HG02938 (cell line): ENCODE data around the gene ASCL2.

Experiments
- ATAC-seq: cut with Tn5 transposase; IDR thresholded peaks from one replicate; pipeline ENCODE4 v1.9.1; 2021; ENCODE audit warnings: mild to moderate bottlenecking, moderate library complexity; ENCODE audit not compliant: unreplicated experiment

Gene ASCL2, protein sequence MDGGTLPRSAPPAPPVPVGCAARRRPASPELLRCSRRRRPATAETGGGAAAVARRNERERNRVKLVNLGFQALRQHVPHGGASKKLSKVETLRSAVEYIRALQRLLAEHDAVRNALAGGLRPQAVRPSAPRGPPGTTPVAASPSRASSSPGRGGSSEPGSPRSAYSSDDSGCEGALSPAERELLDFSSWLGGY

DNA sequence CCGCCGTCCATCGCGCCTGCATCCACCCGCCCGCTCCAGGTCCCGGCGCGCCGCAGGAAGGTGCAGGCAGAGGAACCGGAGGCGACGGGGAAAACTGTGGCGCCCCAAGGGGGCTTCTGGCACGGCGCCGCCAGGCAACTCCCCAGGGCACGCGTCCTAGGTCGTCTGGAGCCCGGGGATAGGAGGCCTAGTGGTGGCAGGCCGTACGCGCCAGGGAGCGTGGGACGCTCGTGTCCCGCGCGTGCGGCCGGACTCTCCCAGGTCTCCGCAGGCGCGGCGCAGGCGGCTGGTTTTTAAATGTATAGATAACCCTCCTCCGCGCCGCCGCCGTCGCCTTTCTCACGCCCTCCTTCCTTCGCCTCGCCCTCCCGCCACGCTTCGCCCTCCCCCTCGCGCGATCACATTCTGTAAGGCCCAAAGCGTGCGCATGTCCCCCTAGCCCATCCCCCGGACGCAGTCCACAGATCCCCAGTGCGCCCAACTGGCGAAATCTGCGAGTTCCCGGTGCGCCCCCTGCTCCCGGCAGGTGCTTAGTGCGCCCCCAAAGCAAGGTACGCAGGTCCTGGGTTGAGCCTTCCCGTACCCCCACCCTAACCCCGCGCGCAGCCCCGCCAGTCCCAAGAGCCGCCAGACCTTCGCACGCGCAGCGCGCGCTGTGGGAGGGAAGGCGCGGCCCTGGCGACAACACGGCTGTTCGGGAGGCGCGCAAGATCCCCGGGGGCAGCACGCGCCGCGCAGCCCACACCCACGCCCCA is at the start of gene ASCL2:
TSS of gene ASCL2 (minus strand) at position 267 of the 755 bp plus-strand sequence. CDS start at position 11, 256 bp downstream.
- no peak for ATAC-seq

DNA sequence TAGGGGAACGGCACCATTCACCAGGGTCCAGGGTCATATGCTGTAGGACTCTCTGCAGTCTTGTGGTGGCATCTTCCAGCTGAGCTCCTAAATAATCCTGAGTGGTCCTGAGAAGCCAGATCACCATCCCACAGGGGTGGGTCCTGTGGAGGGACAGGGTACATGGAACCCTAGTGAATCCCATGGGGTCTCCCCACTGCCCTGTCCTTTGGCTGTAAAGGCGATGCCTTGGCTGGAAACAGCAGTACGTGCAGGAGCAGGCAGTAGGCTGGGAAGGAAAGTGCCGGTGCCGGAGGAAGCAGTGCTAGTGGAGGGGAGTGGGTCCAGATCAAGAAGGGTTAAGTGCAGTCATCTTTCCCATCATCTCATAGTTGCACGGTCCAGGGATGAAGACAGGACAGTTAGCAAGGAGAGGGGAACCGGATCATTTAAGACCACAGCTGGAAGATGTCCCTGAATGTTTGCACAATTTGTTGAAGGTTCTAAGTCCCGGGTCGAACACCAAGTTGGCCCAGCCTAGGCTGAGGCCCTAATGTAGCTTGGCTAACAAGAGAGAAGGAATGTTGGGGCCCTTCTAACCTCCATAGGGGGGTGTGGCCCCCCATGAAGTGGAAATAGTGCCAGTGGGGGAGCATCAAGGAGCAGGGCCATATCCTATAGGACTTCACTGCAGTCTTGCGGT is 49.5 kb upstream of the ASCL2 start:
- no peak for ATAC-seq

DNA sequence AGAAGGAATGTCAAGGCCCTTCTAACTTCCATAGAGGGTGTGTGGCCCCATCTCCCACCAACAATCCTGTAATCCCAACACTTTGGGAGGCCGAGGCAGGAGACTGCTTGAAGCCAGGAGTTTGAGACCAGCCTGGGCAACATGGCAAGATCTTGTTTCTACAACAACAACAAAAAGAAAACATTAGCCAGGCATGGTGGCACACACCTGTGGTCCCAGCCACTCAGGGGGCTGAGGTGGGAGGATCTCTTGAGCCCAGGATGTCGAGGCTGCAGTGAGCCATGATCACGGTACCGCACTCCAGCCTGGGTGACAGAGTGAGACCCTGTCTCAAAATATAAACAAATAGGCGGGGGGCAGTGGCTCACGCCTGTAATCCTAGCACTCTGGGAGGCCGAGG is 48.3 kb upstream of the ASCL2 start:
- no peak for ATAC-seq

DNA sequence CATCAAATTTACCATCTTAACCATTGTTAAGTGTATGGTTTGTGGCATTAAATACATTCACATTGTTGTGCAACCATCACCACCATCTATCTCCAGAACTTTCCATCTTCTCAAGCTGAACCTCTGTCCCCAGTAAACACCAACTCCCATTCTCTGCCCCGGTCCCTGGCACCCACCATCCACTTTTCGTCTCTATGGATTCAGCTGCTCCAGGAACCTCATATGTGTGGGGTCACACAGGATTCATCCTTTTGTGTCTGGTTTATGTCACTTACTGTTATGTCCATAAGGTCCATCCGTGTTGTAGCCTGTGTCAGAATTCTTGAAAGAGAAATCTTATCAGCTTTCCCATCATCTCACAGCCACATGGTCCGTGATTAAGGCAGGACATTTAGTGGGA is 47.7 kb upstream of the ASCL2 start:
- no peak for ATAC-seq

DNA sequence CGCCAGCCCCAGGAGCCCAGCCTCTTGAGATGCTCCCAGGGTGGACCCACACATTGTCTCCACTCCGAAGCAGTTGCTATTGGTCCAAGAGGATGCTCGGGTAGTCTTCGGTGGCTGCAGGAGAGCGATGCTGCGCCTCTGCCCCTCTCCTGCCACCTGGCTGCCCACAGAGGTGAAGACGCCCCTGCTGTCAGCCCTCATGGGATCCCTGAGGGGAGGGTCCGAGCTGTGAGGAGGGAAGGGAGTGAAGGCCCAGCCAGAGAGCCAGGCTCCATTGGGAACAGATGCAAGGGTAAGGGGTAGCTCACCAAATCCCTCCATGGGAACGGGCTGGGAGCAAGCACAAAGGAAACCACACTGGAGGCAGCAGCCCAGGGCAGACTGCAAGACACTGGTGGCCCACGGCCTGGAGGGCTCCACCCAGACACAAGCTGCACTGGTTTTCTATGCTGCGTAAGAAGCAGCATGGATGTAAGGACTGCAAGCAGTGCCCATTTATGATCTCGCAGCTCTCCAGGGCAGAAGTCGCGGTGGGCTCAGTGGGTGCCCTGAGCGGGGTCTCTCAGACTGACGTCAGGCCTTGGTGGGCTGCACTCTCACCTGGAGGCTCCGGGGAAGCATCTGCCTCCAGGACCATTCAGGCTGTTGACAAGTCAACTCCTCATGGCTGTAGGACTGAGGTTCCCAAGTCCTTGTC is 47.1 kb upstream of the ASCL2 start:
- no peak for ATAC-seq

DNA sequence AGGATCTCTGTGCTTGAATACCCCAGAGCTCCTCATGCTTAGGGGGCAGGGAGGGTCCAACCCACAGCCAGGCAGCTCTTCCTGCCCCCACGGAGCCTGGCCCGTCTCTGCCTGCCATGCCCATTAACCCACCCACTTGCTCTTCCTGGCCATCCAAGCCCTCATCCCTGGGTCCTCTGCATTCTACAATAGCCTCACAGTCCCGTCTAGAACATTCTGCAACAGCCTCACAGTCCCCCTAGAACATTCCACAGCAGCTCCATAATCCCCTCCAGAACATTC is 46.5 kb upstream of the ASCL2 start:
- ATAC-seq = no peak

DNA sequence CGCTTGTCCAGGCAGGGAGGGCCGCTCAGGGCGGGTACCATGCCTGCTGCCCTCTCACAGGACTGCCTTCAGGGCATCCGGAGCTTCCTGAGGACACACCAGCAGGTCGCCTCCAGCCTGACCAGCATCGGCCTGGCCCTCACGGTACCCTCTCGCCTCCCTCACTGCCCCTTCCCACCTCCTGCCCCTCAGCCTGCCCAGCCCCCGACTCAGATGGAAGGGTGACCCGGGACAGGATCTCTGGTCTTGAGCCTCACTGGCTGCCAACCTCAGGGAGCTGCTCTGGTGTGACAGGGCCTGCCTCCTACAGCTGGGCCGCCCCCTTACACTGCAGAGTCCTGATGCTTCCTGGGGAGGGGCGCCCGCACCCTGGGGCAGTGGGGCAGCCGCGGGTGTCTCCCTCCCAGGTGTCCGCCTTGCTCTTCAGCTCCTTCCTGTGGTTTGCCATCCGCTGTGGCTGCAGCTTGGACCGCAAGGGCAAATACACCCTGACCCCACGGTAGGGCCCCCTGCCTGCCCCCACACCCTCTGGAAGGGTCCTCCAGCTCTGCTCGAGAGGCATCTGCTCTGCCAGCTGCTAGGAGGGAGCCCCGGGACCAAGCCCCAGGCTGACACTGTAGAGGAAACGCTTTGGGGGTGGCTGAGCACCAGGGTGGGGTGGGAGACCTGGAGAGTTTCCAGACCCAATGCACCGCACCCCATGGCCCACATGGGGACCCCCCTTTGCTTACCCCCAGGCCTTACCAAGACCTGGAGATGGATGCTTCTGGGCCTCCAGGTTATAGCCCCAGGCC is 46.0 kb upstream of the ASCL2 start:
- no peak for ATAC-seq

DNA sequence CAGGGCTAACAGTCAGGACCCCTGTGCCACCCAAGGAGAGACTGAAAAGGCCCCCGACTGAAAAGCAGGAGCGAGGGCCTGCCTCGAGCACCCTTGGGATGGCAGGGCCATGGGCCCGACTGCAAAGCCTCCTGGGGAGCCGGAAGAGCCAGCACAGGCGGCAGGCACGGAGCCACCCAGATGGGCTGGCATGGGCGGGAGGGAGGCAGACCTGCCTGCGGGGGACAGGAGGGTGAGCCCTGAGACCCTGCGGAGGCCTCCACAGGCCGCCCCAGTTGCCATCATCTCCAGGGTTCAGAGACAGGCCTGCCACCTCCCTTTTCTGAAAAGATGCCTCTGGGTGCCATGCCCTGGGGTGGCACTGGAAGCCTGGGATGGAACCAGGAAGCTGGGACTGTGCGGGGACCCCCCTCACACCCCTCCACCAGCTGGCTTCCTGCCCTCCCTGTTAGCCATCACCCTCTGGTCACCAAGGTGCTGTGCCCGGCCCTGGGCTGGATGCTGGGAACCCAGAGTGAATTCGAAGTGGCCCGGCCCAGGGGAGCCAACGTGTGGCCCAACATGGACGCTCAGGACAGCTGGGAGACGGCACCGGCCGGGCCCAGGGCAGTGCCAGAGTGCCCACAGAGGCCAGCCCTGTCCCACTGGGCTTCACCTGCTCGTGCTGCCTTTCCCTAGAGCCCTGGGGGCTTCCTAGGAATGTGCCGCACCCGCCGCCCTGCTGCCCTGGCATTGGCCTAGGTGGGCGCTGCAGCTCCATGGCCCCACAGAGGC is 45.2 kb upstream of the ASCL2 start:
- ATAC-seq = no peak

DNA sequence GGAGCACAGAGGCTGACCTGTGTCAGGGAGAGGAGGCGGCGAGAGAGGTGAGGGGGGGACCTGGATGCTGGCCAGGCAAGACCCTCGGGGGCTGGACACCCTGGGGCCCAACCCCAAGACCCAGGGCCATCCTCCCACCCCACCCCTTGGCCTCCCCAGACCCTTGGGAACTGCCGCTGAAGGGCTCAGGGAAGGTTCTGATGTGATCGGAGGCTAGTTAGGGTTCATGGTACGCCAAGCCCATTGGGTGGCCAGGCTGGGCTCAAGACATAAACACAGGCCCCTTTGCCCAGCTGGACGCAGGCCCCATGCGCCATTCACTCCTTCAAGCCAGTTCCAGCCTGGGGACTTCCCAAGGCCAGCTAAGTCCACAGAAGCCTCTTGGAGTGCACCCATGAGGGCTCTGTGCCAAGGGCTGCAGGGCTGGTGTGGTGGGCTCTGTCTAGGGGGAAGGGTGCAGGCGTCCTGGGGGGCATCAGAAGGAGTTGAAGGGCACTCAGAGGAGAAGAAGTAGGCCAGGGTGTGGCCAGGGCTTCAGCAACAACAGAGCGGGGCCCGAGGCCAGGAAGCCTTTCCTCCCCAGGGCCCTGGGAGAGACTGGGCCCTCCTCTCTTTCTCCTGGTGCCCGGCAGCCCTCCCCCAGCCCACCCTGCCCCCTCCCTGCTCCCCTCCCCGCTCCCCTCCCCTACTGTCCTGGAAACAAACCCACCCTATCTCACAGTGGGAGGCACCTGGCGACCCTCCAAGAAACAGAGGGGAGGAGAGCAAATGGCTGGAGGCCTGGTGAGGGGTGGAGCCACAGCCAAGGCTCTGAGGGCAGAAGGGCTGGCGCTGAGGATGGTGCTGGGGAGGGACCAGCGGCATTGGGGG is 44.4 kb upstream of the ASCL2 start:
- no peak for ATAC-seq

DNA sequence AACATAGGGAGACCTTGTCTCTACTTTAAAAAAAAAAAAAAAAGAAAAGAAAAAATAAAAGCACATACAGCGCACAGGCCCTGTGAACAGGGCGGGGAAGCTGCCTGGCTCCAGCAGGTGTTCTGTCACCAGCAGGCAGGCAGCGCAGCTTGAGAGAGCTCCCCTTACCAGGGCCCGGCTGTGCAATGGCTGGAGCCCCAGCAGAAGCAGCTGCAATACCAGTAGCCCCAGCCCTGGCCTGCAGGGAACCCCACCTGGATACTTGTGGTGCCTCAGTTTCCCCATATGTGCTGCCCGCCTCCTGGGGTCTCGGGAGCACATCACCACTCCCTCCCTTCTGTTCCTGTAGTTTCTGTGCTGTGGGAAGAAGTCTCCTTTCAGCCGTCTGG is 43.7 kb upstream of the ASCL2 start:
- no peak for ATAC-seq

DNA sequence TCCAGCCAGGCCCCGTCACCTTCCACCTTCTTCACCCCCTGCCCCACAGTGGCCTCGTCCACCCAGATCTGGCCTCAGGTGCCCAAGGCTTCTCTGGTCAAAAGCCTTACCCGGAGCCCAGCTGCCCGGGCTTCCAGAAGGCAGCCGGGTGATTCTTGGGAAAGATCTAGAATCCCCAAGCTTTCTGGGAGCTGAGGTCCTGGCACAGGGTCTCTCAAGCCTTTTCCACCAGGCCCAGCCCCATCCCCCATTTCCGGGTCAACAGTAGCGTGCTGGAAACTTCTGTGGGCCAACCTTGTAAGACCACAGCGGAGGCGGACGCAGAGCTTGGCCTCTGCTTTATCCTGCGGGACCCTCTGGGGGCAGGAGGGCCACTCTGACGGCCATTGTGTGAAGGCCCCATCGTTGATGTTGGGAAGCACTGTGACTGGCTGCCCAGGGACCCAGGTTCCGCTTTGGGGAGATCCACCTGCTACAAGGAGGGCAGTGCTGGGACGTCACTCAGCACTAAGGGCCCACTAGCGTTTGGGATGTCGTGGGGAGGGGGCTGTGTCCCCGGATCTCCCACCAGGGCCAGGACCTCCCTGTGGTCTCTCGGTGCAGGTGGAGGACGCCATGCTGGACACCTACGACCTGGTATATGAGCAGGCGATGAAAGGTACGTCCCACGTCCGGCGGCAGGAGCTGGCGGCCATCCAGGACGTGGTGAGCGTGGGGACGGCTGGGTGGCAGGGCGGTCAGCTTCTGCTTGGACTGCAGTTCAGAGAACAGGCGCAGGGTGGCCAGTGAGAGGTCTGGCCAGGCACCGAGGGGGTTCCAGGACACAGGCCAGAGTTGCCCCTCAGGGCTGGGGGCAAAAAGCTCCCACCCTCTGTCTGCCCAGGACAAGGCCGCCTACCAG is 42.9 kb upstream of the ASCL2 start:
- ATAC-seq = no peak

DNA sequence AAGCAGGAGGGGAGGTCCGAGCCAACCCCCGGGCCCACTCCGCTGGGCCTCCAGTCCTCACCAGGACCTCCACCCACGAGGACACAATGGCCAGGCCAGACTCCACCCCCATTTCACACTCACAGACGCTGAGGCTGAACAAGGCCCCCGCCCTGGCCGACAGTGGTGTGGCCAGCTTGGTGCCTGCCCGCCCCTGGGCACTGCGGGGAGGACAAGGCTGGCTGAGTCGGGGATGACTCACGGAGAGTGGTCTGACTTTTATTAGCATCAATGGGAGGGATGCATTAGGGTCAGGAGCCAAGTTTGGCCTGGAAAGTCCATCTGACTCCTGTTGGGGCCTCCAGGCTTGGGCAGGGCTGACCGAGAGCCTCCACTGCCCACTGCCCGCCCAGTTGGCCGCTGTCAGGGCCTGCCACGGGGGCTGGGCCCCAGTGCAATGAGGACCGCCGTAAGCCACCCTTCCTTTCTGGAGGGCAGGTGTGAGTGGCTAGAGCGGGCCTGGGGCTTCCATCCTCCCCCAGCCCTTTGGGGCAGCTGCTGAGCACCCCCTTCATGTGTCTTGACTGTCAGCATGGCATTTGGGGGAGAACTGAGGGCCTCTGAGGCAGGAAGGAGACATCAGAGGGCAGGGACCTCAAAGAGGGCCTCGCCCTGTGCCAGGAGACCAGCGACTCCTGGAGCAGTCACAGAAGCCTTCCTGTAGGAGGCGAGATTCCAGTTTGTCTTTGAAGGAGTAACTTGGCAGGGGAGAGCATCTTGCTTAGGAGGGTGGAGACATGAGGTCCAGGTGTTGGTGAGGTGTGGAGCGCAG is 42.0 kb upstream of the ASCL2 start:
- no peak for ATAC-seq

DNA sequence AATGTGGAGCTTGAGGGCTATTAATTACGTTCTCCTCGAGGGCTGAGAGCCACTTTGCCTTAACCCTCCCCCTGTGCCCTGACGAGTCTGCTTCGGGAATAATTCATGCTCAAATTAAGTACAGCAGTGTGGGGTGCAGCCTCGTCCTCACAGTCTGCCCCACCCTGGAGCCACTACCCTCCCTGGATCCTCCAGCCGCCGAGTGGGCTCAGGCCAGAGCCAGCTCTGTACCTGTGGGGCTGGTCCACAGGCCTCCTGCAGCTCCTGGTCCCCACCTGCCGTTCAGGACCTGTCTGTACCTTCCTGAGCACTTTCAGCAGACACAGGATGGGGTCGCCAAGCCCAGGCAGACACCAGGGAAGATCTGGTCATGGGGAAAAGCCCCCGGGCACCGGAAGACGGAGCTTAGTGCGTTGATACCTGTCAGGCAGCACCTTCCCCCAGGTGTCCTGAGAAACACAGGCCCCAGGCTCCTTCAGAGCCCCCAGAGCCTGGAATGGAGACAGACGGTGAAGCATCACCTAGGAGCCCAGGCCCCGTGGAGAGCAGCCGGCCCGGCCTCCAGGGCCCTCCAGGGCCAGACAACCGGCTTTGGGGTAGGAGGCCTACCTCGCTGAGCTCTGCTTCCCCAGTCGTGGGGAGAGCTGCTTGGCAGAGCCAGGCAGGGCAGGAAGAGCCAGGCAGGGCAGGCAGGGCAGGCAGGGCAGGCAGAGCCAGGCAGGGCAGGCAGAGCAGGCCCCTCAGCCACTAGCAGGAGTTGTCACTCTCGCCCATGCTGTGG is 41.2 kb upstream of the ASCL2 start:
- no peak for ATAC-seq

DNA sequence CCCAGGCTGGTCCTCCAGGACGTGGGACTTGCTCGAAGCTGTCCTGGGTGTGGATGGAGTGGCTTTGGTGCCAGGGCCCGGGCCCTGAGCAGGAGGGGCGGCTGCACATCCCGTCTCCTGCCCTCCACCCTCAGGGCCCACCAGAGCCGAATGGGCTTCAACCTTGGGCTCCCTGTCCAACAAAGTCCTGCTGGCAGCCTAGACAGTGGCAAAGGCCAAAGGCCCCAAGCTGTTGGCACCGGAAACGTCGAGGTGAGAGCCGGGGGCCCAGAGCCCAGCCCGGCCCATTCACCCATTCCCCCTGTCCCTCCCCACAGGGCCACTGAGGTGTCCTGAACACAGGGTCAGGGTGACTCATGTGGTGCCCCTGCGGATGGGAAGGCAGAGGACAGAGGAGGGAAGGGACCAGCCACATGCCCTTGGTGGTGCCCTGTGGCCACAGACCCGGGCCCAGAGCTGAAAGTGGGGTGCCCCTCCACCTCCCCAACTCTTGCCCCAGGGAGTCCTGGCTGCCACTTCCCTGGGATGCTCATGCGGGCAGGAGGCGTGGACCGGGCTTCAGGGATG is 40.5 kb upstream of the ASCL2 start:
- no peak for ATAC-seq

DNA sequence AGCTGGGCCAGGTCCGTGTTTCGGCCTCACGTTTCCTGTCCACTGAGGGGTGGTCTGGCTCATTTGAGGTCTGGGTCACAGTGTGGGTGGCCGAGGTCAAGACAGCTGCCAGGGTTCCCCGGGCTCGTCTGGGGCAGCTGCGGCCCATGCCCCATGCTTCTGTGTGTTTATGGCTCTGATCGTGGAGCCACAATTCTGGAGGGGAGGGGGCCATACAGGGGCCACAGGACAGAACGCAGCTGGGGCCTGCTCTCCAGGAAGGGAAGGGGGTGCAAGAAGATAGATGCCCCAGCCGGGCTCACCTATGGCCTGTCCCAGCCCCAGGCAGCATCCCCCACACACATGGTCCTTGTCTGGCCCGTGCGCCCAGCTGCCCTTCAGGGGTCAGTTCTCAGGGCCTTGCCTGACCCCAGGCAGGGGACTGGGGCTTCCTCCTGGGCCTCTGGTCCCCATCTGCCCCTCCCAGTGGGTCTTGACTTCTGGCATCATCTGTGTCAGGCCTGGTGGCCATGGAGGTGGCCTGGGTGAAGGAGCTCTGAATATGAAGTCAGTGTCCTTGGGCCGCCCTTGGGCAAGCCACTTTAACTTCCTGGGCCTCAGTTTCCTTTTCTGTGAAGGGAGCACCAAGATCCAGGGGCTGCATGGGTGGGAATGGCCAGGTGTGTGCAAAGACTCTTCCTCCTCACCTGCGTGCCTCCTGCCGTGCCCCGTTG is 39.8 kb upstream of the ASCL2 start:
- no peak for ATAC-seq
